Activated CD8-positive, alpha-beta memory T cell treated with anti-CD3 and anti-CD28 coated beads, Interleukin-2, amount 50 U/mL, for 1 hour (primary cell): ENCODE measurements around the gene CELF2.

Source experiments
- DNase-seq: peaks from one replicate; pipeline ENCODE4 v3.0.0-alpha.2; 2020; ENCODE audit errors: extremely low read depth

CELF2 gene

DNA sequence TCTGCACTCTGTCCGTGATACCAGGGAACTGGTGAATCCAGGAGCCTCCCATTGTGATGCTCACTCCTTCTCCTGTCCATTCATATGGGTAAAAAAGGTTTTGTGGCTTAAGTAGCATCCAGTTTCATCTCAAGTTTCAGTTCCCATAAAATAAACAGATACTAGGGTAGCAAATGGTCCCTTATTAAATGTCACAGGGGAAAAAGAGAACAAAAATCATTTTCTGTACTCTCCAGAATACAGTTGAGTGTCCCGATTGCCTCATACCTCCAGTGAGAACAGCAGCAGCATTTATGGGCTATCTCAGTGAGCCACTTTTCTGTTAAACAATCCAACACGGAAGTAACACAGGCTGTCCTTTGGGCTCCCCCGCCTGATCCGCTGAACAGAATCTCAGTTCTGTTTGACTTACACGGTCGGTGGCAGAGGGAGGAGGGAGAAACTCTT lies 179.6 kb downstream of the CELF2 start:
- DNase-seq, result no peak

DNA sequence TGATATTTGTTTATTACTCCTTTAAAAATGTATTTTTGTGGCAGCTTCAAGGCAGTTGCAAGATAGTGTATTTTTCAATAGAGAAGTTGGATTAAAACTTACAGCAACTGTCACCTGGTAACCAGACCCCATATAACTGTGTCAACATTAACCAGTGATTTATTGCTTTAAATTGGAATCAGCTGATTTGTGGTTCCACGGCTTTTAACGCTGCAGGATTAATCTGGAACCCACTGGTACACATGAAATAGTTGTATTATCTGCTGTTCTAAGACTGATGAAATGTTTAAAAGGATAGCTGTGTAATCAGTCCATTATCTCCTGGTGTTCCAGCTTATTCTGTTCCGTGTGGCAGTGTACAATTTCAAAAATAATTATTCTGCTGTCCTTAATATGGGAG lies 180.2 kb downstream of the CELF2 start:
- no peak for DNase-seq

DNA sequence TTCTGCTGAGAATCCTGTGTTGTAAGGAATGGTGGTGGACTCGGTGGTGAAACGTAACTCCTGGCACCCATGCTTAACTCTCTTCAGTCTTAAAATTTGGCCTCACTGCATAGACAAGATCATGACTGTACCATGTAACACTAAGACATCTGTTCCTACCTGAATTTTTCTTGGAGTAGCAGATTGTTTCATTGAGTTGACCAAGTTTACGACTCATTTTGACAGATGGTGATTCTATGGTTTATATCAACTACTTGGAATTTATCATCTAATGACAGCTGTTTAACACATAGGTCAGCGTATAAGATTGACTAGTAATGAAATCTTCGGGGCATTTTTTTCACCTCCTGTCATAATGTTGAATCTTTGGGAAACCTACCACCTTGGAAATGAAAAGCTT lies 184.2 kb downstream of the CELF2 start:
- DNase-seq, result no peak

DNA sequence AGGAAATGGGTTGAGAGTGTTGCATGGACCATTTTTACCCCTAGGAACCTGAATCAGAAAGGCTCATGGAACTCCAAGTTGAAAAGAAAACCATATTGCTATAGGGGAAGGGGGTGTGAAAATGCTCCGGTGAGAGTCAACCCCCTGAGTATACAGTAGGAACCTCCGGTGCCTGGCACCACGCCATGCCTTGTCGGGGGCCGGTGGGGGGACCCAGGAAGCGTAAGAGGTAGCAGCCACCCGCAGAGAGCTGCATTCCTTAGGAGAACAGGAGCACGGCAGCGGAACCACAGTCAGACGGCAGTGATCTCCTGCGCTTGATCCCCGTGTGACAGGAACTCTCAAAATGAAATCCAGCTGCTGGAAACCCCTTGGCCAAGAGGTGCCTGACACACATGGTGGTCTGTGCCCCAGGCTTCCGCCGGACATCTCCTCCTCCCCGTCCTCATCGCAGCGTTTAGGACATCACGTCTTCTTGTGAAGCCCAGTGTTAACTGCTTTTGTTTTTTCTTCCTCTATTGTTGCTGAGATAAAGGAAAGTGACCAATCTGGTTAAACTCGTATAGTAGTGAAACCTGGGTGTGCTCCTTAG lies 186.8 kb downstream of the CELF2 start:
- DNase-seq, result no peak

DNA sequence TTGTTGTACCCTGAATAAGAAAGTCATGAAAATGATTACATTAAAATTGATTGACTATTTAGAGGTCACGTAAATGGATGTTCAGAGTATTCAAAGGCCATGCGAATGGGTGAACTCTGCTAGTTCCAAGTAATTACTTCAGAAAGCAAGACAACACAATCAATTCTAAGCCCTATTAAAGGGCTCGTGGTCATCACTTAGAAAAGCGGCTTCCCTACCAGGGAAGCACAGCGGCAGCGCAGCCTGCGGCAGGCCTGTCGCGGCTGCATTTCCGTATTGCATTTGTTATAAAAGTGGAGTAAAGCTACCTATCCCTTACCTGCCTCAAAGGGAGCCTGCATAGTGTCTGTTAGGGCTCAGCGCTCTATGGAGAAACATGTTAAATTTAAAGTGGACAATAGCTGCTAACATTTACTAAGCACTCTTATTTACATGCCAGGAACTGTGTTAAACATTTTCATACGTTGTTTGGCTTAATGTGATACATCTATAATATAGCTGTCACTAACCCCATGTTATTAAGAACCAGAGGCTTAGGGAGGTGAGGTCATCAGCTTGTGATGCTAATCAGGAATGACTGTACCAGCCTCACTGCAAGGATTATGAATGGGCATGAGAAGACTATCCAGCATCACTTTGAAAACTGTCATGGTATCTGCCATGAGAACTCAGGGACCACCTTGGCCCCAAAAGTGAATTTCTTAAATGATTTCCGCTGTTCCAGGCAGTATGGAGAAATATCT lies 187.5 kb downstream of the CELF2 start:
- DNase-seq, result no peak

DNA sequence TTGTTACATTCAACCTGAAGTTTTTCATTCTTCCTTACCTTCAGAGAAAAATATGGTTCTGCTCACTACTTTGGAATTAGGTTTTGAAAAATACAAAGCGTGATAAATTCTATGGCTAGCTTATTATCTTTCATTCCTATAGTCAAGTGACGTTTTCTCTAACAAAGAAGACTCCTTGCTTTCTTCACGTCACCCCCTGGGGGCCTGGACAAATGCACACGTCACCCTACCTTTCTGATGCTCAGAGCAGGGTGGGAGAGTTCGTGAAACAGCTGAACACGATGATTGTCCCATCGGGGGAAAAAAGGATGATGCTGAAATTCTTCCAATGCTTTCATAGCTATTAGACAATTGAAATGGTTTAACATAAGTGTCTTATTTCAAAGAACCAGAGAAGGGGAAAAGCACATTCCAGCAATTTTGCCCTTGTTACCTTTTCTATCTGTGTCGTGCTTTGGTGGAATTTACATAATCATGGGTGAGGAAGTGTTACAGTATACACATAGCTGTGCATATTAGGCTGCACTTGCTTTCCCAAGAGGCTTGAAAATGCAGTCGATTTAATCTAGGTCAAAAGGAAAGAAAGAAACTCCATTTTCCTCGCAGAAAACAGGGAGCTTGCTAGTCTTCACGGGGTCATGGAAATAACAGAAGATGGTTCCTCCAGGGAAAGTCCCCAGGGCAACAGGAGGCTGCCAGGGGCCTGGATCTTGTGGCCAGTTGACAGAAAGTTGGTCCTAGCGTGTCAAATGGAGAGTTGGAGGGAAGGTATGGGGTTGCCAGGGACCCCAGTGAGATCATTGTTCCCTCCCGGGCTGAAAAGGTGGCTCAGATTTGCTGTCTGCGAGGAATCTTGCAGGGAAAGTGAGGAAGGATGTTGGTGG lies 189.2 kb downstream of the CELF2 start:
- DNase-seq, result no peak

DNA sequence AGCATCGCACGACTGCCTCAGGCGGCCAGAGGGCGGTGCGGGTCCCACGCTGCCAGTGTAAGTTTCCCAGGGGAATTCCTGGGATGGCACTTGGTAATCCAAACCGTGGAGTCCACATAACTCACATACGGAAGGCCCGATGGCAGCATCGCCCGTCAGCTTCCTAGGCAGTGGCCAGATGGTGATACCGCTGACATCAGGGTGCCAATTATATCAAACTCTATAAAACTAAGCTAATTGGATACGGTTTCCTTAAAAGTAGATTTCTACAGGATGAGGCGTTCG lies 189.8 kb downstream of the CELF2 start:
- DNase-seq, result no peak

DNA sequence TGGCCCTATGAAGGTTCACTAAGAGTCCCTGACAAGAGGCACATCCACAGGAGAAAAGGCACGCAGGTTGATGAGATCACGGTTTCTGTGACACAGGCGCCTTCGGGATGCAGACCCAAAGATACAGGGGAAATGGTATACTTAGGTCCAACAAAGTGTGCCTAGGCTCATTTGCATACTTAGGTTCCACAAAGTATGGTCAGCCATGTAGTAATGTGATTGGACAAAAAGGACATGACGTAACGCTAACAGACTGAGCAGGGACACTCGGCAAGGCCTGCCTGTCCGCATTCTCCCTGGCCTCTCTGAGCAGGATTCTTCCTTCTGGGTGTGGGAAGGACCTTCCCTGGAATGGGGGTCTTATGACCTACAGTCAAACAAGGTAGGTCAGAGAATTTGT lies 190.6 kb downstream of the CELF2 start:
- DNase-seq, result no peak

DNA sequence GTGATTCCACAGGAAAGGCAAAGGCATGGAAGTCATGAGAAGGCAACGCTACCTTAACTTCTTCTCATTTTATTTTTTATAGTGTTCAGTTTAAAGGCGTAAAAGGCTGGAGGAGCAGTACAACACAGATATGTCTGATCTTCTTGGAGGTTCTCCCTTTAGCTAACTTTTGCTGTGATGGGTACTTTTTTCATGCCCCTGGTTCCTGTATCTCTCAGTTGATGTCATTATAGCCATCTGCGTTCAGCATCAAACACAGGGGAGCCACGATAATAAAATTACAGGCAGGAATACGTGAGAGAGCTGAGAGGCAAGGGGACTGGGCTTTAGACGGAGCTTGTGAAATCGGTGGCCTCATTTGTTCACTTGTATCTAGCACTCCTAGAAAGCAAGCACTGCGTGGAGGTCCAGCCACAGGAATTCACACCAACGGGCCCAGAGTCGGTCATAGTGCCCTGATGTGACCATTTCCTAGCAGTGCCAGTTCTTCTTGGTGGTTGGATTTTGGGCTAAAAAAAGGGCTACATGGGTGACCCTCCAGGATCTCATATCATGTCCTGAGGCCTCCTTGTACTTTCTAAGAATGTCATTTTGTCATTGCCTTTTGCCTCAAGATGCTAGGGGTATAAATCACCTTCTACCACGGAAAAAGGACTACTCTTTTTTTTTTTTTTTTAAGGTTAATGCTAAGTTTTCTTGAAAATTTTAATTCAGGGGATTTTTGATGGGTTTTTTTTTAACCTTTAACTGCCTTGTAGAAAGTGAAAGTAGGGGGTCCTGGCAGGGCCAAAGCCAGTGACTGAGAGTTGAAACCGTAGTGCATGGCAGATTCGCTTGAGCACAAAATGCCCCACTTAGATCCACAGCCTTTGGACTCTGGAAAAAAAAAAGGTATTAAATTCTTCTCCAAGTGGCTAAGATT lies 191.5 kb downstream of the CELF2 start:
- DNase-seq, result no peak

DNA sequence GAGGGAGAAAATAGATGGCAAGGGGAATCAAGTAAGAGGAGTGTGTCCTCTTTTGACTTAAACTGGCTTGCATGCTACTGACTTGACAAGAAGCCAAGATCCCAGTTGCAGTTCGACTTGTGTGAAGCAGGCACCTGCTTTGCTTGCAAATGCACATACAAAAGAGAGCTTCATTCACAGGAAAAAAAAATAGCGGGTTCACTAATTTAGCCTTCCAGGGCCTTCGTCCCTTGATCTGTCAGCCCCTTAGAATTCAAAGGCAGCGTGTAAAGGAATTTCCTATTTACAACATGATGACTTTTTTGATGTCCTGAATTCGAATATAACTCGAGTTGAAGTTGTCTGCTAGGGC lies 192.1 kb downstream of the CELF2 start:
- DNase-seq, result no peak

DNA sequence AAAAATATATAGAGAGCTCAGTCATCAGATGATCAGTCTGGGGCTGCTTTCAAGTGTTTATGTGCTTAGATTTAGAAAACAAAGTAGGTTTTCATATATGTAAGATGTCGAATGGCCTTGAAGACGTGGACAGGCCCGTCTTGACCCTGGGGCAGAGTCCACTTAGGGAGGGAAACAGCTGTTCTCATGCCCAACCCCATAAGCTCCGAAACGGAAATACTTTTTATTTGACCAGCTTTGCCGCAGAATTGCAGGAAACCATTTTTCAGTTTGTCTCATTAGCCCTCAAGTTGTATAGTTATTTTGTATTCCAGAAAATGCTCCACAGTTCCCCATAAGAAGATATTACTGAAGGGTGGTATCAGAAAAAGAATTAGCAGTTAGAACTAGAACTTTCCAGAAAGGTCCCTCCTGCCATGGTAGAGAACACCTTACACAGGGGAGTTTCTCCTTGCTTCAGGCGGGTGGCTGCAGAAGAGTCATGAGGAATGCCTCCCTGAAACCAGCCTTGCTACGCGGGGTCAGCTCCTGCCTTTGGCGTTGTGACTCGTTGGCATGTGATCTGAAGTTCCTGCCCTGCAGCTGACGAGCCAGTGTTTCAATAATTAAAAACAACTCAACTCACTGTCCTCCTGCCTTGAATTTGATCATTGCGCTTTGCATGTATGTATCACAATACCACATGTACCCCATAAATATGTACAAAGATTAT lies 192.7 kb downstream of the CELF2 start:
- no peak for DNase-seq

DNA sequence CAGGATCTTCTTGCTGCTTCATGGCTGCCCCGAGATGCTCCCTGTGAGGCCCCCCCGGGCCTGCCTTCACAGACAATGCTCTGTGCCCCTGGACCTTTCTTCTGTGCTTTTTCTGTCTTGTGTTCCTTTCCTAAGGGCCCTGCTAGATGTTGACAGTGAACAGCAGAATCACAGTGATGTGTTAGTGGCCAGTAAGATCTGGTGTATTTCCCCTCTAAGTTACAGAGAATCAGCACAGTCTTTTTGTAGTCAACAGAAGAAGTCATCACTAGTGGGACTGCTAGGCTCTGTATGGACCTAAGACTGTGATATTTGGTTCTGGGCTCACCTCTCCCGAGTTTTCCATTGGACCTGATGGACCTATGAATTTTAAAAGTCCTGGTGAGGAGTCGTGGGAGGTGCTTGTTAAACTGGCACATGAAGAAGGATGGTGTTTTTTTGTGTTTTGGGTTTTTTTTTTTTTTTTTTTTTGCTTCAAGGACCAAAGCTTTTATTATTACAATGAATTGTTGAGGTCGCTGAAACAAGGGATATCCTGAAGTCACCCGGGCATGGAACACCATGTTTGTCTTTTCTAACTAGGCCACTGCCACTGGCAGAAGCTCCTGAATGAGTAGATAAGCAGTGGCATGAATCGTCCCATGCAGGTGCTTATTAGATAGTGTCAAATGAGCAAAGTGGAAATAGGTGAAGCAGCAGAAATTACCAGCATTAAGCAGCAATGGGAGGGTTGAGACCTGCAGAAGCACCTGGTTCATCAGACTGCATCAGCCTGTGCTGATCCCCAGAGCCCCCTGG lies 194.8 kb downstream of the CELF2 start:
- DNase-seq, result no peak

DNA sequence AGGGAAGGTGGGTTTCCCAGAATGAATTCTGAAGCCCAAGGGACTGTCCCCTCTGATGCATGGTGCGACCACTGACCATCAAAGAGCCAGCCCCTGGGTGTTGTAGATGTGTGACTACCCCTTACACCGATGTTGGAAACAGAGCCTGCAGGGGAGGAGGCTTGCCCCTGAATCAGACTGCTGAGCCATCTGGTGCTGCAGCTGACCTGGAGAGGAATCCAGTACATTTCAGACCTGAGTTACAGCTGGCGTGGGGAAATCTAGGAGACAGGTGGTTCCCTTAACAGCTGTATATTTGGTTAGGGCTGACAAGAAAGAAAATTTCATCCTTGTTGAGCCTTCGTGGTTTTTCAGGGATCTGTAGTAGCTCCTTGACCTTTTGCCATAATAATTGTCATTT lies 195.5 kb downstream of the CELF2 start:
- no peak for DNase-seq

DNA sequence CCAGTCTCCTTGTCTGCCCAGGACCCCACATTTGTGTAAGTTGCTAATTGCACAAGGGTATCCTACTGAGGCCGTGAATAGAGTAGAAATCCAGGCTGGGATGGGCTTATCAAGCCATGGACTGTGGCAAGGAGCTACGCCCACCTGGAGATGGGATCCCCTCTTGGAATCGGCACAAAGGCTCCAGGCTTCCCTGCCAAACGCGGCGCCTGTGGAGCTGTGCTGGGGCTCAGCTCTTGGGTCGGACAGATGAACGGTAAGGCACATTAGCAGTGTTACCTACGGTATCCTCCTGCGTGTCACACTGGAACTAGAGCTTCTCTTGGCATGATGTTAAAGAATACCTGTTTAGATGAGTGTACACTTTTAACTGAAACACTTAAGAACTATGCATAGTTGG lies 196.7 kb downstream of the CELF2 start:
- DNase-seq, result no peak

DNA sequence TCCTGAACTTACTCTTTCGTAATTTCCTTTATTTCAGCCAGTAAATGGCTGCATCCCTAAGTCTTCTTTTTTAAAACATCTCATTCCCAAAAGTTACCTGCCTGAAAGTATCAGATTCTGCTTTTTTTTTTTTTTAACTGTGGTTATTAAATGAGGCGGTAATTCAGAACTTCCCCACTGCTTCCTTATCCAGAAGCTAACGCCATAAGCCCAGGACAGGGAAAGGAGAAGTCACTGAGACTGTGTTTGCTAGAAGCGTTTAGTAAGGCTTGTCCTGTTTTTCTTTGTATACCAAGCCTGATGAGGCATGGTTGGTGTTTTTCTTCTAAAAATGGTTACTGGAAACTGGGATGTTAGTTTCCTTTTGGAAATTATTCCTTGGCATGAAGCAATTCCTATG lies 197.8 kb downstream of the CELF2 start:
- DNase-seq, result no peak

DNA sequence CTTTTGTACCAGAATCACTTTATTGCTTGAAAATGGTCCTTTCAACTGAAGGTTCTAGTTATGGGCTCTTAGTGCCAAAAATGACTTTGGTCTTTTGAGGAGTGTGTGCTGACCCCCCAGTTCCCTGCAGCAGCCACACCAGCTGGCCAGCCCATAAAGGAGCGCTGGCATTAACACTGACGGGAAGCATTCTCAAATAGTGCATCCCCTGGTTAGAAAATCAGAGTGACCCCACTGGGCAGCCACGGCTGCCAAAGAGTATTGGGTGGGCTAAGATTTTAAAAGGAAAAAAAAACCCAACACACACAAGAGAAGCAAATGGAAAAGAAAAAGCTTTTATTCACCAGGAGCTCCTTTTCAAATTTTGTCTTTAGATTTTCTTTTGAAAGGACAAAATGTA lies 199.8 kb downstream of the CELF2 start:
- no peak for DNase-seq

DNA sequence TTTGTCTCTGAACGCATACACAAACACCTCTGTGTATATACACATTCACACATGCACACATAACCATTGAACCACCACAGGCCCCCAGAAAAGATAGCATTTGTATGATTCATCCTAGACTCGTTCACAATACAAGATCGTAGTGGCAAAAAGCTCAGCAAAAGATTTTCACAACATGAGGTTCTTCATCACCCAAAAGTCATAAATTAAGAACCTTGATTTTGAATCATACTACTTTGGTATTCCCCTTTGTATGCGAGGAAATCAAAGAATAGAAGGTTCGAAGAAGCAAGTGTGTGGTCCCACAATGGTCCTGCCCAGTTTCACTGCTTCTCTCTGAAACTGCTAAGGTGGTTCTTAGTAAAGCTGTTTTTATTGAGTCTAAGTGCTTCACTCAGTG lies 200.7 kb downstream of the CELF2 start:
- DNase-seq, result no peak

DNA sequence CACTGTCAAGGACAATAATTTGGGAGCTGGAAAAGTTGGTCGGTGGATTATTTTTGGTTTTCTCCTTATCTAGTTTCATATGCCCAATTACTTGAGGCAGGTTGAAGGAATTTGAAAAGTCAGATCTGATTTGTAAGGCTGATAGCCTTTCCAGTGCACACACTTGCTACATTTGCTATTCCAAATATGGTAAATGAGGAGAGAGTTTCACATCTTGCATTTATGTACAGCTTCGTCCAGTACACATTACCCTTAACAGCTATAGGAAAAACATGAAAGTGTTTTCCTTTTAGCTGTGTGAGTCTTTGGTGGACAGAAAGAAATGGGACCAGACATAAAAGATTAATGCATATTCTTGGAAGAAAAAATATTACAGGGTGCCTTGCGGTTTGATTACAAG lies 201.8 kb downstream of the CELF2 start:
- DNase-seq, result no peak

DNA sequence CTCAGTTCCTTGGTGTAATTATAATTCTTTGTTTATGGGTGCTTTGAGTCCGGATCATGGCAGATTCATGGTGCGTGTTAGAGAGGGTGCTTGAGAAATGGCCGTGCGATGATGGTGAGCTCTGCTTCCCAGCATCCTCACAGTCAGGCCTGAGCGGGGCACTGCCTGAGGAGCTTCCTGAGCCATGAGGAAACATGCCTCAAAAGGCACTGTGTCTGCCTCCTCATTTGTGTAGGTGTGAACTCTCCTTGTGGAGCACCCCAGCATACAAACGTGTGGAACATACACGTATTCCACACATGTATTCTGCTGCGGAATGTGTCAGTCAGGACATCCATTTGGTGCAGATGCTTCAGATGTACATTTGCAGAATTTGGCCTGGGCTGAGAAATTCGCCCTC lies 205.4 kb downstream of the CELF2 start:
- no peak for DNase-seq

DNA sequence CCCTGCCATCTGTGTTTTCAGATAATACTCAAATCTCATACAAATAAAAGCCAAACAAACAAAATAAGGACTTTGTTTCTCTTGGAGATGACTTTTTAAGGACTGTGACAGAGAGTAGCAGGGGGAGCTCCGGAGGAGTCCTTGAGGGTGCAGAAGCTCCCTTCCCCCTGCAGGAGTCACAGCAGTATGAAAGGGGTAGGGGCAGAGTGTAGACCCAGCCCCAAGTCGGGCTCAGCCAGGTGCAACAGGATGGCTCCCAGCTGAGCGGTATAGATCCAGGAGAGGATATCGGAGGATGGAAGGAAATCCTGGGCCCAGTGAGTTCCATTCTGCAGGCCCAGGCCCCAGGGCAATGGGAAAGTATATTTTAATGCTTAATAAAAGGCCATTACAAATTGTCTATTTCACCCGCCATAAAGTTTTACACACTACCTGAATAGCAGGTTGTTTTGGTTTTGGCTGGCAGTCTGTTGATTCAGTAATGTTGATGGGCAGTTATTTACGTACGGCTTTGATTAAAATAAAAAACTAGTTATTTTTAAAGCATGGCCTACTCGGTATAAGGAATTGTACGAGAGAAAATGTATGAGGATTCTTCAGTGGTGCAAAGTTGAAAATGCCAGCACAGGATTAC lies 206.0 kb downstream of the CELF2 start:
- DNase-seq, result no peak
